ENCODE measurements around the gene TMEM19.

Gene TMEM19

DNA sequence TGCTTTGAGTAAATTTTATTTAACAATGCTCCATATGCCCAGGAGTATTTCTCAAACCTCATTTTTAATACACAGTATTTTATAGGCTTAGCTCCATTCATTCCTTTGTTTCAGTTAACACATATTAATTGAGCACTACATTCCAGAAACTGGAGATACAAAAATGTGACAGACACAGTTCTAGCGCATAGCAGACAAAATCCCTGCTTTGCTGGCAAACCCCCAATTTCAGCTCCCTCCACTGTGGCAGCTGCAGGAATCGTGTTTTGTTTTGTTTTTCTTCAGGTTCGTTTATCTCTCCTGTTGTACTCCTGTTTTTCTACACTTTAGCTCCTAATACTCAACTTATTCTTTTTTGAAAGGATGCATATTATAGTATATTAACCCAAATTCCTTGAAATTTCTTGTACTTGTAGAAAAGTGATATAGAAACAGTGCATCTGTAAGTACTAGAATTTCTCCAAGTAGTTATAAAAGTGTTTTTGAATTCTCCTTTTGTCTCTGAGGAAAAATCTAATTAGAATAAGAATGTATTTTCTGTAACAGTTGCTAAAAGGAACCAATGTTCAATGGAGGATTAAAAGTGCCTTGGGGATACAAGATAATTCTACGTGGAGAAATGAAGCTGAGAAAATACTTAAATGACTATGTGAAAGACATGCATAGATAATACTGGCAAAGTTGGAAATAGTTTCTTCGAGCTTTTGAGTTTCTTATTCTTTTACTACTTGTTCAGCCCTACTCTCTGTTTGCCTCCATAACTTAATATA is 62.4 kb downstream of the TMEM19 start:
- Mint-ChIP-seq H3K27me3 (peaks cover 14% of the 10 kb centered on the region), H3K36me3 (ENCODE audit: low read depth) (no peaks in the 10 kb centered on the region), H3K4me3 (no peak overlapping the region), H3K27ac (no peak overlapping the region), H3K4me1 (ENCODE audit: low read depth) (peaks cover 3% of the 10 kb centered on the region), H3K9me3 (no peaks in the 10 kb centered on the region)
- no peak for DNase-seq

DNA sequence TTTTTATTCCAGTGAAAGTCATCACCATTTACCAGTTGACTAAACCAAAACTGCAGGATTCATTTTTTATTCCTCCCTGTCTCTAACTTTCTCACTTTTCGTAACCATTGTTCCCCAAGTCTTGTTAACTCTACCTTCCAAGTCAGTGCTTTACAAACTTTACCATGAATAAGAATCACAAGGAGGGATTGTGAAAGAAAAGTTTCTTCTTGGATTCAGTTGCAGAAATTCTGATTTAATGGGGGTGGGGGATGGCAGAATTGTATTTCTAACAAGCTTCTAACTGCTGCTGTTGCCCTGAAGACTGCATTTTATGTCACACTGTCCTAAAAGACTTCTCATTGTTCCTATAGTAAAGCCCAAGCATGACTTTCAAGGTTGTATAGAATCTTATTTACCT is 63.8 kb downstream of the TMEM19 start:
- no peak overlapping the region for H3K27ac Mint-ChIP-seq
- peaks cover 11% of the 10 kb centered on the region for H3K4me1 Mint-ChIP-seq (ENCODE audit: low read depth)
- H3K36me3 Mint-ChIP-seq (ENCODE audit: low read depth): no peaks in the 10 kb centered on the region
- no peaks in the 10 kb centered on the region for H3K9me3 Mint-ChIP-seq
- no peak for DNase-seq
- no peak overlapping the region for H3K4me3 Mint-ChIP-seq
- H3K27me3 Mint-ChIP-seq: peaks cover 14% of the 10 kb centered on the region

DNA sequence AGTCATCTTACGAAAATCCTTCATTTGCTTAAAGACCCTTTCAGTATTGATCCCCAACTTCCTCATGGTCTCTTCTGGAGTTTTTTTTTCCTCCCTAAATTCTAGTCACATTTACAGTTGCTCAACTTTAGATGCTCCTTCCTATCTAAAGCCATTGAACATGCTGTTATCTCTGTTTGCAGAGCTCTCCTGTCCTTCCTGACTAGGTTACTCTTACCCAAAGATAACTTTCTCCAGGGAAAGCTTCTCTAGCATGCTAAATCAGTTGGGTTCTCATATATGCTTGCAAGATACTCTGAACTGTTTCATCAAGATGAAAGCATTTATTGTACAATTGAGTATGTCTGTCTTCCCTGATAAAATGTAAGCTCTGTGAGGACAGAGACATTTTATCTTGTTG is 67.0 kb downstream of the TMEM19 start:
- Mint-ChIP-seq H3K27ac (no peak overlapping the region), H3K4me1 (ENCODE audit: low read depth) (peaks cover 26% of the 10 kb centered on the region), H3K9me3 (no peaks in the 10 kb centered on the region), H3K4me3 (no peak overlapping the region), H3K36me3 (ENCODE audit: low read depth) (peaks cover 29% of the 10 kb centered on the region), H3K27me3 (peaks cover 9% of the 10 kb centered on the region)
- no peak for DNase-seq

Data from activated T-cell treated with anti-CD3 and anti-CD28 coated beads, Interleukin-2, amount 50 U/mL, for 24 hours (primary cell).